PC-3 (cell line): Measurements from ENCODE around the gene AQP3.

Source experiments
- EZH2 ChIP-seq: fragments of 300-600 bp; sonication (generic); IDR thresholded peaks from one replicate; pipeline ENCODE4 v1.6.1; 2017; ENCODE audit warnings: antibody characterized with exemption, mild to moderate bottlenecking, low read length; ENCODE audit not compliant: unreplicated experiment
- EZH2phosphoT487 ChIP-seq: fragments of 300-600 bp; sonication (generic); IDR thresholded peaks from 2 replicates; pipeline ENCODE4 v1.6.1; 2018; ENCODE audit warnings: mild to moderate bottlenecking, antibody characterized with exemption, low read length, borderline replicate concordance
- TF ChIP-seq, protein P1 (sequence below): fragments of 300-600 bp; sonication (generic); conservative IDR thresholded peaks from 2 replicates; pipeline ENCODE4 v1.5.1; 2017; ENCODE audit warnings: antibody characterized with exemption, low read depth, mild to moderate bottlenecking, low read length

DNA sequence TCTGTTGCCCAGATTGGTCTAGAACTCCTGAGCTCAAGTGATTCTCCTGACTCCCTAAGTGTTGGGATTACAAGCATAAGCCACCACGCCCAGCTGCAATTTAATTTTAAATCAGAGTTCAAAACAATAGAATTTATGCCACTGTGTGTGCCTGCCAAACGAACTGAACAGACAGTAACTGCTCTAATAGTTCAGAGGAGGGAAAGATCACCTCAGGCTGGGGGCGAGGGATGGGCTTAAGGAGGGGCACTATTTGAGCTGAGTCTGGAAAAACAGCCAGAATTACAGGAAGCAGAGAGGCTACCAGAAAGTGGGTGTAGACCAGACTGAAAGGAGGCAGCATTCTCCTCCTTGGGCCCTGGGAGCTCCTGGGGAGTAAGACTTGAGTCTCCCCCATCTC is 14.1 kb upstream of the AQP3 start:
- TF ChIP-seq, protein P1, sequence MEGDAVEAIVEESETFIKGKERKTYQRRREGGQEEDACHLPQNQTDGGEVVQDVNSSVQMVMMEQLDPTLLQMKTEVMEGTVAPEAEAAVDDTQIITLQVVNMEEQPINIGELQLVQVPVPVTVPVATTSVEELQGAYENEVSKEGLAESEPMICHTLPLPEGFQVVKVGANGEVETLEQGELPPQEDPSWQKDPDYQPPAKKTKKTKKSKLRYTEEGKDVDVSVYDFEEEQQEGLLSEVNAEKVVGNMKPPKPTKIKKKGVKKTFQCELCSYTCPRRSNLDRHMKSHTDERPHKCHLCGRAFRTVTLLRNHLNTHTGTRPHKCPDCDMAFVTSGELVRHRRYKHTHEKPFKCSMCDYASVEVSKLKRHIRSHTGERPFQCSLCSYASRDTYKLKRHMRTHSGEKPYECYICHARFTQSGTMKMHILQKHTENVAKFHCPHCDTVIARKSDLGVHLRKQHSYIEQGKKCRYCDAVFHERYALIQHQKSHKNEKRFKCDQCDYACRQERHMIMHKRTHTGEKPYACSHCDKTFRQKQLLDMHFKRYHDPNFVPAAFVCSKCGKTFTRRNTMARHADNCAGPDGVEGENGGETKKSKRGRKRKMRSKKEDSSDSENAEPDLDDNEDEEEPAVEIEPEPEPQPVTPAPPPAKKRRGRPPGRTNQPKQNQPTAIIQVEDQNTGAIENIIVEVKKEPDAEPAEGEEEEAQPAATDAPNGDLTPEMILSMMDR: no peak
- TF ChIP-seq EZH2phosphoT487: no peak
- TF ChIP-seq EZH2: no peak
